Superior temporal gyrus (tissue), 1 donor: ENCODE measurements around the gene BTBD7.

Experiments
- DNase-seq: peaks from one replicate; pipeline ENCODE4 v3.0.0-alpha.2; 2016; ENCODE audit errors: extremely low spot score

BTBD7 gene

DNA sequence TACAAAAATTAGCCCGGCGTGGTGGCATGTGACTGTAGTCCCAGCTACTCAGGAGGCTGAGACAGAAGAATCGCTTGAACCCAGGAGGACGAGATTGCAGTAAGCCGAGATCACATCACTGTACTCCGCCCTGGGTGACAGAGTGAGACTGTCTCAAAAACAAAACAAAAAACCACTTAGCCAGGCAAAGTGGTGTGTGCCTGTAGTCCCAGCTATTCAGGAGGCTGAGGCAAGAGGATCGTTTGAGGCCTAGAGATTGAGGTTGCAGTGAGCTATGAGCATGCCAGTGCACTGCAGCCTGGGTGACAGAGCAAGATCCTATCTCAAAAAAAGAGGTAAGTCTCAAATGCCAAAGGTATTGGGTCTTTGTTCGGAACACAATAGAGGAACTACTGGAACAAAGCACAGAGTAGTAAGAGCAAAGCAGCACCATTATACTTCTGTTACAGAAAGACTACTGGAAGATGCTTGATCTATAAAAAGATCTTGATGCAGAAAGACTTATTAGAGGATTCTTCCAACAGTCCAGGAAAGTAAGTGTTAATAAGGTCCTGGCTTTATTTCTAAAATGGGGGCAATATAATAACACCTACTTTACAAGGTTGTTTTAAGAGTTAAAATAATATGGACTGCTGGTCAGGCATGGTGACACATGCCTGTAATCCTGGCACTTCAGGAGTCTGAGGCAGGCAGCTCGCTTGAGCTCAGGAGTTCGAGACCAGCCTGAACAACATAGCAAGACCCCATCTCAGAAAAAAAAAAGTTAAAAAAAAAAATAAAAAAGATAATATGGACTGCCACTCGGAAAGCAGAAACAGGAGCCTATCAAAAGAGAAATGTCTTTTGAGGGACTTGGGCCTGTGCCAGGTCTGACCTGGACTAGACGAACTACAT is 29.9 kb downstream of the BTBD7 start:
- no peak for DNase-seq

DNA sequence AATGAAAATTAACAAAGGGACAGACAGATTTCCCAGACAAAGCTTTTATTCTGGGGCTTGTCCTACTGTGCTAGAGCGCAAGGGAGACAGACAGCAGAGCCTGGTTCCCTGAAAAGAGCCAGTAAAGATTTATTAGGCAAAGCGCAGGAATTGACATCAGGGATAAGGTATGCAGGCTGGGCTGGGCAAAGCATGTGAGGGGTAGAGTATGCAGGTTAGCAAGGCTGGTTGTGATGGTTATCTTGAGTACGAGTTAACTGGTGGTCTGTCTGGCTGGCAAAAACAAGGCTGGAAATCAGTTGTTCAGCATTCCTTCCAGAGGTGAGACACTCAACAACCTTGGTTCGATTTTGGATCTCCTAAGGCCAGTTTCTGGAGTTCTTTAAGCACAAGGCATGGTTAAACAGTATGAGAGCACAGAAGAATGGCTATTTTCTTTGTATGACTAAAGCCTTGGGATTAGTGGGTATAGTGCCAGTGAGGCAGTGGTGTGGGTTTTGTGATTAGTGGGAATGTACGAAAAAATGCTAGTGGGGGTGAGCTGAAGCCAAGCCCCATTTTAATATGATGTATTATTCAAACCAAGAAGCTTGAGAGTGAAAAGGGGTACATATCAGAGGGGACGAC is 30.9 kb downstream of the BTBD7 start:
- DNase-seq, result no peak

DNA sequence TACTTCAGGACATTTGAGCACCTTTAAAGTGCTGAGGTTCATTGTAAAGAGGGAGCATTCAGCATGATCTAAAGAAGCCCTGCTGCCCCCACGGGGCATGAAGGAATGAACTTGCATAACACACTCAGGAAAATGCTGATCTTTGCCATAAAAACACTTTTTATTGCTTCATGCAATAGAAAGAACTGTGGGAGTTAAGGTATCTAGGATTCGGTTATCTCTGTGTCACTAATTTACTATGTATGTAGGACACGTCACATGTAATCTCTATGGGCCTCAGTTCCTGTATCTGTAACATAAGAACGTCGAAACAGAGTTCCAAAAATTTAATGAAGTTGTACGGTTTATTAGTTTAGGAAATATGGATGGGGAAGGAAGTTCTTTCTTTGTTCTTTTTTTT is 33.0 kb downstream of the BTBD7 start:
- no peak for DNase-seq

DNA sequence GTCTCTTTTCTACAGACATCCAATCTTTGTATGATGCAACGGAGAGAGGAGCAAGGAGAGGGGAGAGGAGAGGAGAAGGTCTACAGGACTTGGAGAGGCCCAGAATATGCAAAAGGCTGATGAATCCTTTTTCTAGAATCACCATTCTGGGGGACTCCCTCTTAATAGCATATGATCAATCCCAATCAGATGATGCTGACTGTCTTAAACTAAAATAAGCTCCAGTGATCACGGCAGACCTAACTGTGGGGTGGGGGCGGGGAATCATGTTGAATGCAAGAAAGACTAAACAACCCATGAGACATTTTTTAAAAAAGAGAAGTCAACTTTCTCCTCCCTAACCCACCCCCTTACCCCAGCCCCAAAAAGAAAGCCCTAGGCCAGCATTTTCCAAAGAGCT is 33.4 kb downstream of the BTBD7 start:
- no peak for DNase-seq

DNA sequence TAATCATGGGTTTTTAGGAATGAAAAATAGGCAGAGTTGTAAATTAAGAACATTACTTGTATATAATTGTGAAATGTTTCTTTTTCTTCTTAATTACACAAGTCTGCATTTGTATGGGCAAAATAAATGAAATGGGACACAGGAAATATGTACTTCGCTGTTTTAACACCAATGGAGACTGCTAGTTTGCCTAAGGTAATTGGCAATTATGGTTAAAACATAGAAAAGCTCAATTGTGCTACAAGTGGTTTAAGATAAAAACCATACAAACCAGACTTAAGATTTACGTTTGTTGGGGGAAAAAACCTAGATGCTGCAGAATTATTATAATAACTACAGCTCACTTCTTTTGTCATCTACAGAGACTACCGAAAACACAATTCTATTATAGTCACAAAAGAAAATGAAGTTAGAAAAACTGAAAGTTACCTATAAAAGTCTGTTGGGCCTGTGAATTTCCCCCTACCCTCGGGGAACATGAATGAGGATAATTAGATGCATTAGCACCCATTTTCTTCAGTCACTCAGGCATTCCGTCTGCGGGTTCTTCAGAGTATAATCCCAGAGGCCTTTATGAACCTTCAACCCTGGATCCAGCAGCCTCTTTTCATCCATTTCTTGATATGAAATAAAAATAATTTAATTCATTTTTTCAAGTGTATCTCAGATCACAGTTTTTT is 37.2 kb downstream of the BTBD7 start:
- no peak for DNase-seq

DNA sequence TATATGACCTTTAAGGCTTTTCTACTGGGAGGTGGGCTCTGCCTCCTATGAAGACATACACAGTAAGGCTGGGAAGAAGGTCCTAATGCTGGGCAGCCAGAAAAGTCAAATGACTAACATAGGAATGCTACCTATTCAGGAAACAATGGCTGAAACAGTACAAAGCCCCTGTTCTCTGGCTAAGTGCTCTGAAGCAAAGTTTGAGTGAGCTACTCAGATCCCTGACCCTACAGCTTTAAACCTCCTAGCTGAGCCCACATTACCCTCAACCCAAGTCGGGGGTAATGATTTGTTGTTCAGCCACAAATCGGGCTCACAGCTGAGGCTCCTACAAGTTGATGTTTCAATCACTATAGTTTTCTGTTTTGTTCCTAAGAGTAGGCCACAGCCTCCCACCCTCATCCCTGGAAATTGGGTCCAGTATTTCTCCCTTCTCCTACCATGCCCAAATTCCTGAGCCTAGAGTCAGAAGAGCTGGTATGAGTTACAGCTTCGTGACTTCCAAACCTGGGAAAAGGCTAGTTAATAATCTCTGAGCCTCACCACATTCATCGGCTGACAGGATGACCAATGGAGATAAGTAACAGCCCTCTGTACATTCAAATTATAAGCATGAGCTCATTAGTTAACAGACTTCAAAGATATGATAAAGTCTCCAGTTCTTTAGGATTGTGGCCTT is 46.5 kb downstream of the BTBD7 start:
- DNase-seq, result no peak

DNA sequence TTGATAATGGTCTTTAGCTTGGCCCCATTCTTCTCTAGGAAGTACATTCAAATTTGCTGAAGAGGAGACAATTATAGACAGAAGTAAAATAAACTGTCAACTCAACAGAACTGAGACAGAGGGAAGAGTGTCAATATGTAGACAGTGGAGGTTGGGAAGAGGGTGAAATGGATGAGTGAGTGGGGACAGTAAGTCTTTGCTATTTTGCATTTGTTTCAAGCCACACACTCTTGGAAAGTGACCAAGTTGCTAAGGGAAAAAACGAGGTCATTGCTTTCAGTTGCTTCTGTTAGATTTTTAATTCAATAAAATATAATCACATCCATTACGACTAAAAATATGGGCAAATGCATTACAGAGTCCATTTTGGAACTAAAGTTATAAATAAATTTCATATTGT is 47.8 kb downstream of the BTBD7 start:
- no peak for DNase-seq

DNA sequence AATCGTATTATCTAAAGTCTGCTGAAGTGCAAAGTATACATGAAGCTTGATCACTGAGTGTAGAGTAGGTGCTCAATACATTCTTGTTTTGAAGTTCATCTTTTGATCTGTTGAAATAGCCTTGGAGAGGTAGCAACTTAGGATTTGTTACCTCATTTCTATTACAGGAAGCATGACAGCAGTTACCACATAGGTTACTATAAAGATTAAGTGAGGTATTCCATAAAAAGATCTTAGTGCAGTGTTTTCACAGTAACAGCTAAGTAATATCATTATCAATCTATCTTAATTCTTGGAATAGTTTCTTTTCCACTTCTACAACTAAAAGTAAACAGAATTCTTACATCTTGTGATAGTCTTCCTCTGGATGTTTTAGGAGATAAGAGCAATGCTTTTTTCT is 50.9 kb downstream of the BTBD7 start:
- no peak for DNase-seq

DNA sequence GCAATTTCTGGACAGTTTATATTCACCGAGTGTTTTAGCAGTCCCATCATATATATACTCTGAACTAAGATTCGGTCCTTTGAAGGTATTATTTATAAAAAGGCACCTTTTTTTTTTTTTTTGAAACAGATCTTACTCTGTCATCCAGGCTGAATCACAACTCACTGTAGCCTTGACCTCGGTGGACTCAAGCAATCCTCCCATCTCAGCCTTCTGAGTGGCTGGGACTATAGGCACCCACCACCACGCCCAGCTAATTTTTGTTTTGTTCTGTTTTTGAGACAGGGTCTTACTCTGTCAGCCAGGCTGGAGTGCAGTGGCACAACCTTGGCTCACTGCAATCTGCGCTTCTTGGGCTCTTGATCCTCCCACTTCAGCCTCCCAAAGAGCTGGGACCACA is 52.1 kb downstream of the BTBD7 start:
- DNase-seq, result no peak

DNA sequence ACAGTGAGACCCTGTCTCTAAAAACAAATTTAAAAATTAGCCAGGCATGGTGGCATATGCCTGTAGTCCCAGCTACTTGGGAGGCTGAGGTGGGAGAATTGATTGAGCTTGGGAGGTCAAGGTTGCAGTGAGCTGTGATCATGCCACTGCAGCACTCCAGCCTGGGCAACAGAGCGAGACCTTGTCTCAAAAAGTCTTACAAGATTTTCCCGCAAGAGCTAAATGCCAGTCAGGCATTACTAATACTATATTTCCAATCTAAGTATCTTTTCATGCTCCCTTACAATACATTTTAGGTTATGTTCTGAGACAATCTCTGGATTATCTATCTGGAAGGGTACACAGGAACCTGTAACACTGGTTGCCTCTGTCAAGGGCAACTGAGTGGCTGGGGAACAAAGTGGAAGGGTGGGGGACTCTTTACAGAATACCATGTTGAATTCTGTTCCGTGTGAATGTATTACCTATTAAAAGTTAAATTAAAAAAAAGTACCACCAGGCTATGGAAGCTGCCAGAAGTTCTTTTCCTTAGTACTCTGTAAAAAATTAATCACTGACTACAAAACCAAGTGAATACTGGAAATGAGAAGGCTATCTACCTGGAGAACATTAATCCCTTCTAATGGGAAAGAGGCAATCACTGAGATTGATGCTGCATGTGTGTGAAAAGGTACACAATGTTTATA is 56.7 kb downstream of the BTBD7 start:
- DNase-seq, result no peak

DNA sequence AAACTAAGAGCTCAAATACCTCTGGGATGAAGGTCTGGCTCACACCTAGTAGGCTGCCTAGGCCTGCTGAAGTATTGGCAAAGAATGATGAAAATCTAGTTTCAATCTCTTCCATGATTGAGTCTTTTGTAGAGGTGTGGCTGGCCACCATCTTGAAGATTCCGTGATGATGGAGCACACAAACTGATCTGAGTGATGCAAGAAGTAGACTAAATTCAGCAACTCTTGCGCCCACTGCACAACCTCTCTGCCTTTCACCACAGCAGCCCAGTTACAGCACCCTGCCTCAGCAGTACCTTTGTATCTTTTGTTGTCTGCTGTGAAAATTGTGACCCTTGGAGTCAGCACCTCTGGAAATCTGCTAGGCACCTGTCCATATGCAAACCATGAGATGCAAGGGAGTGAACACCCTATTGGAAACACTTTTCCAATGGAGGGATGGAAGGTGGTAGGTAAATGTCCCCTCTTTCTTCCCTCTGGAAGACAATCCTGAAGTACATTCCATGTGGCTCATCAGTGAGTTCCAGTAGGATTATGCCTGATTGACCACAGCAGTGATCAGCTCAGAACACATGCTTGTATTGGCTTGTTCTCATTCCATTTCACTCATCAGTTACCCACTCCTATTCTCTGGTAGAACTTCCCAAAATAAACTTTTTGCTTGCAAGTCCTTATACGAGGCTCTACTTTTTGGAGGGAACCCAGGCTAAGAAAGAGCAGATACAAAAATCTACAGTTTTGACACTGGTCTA is 58.6 kb downstream of the BTBD7 start:
- DNase-seq, result no peak

DNA sequence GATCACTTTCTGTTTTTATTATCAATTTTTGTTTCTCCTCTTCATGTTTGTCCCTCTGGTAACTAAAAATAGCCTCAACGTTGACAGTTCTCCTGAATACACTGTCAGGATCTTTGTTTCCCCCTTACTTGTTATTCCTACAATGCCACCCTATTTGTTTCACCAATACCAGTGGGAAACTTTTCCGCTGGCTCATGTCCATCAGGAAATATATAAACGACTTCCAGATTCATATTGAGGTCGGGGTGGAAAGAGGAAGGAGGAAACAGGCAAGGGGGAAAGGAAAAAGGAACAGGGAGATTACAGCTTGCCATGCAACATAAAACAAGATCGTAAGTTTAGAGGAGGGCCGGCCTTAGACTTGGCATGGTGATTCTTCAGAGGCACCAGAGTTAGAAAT is 61.7 kb downstream of the BTBD7 start:
- DNase-seq, result no peak

DNA sequence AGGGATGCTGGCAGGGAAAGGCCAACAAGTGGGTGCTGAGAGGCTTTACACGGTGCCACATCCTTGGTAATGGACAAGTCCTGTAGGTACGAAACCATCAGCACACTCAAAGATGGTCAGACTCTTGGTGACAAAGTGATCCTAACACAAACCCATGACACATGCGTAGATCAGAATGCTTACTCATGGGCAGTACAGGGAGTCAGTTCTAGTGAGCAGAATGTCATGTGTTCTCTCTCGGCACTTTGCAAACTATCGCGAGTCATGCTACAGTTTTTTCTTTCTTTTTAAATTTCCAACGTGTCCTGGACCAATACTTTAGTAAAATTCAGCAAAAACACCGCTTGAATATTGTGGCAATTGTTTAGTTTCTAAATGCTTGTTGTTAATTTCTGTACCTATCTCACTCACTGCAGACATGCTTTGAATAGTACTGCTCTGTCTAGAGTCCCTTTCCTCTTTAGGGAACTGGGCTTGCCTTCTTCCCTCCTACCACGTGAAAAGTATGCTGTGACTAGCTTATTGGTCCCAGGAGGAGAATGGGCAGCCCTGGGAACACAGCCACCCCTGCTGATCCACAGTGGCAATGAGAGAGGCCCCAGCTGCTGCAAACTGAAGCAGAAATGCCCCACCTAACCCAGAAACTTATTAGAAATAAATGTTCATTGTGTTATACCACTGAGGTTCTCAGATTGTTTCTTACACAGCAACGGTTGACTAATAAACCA is 63.3 kb downstream of the BTBD7 start:
- DNase-seq, result peak; percentile 83

DNA sequence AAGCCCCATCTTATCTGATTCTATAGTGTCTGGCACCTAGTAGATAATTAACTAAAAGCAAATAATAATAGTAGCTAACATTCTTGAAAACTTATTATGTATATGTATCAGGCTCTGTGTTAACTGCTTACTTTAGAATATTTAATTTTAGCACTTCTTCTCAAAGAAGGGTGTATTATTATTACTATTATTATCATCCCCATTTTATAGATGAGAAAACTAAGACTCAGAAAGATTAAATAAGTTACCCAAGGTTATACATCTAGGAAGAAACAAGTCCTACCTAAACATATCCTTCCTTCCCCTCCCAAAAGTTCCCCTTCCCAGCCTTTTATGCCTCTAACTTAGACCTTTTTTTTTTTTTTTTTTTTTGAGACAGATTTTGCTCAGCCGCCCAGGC is 64.4 kb downstream of the BTBD7 start:
- DNase-seq, result no peak

DNA sequence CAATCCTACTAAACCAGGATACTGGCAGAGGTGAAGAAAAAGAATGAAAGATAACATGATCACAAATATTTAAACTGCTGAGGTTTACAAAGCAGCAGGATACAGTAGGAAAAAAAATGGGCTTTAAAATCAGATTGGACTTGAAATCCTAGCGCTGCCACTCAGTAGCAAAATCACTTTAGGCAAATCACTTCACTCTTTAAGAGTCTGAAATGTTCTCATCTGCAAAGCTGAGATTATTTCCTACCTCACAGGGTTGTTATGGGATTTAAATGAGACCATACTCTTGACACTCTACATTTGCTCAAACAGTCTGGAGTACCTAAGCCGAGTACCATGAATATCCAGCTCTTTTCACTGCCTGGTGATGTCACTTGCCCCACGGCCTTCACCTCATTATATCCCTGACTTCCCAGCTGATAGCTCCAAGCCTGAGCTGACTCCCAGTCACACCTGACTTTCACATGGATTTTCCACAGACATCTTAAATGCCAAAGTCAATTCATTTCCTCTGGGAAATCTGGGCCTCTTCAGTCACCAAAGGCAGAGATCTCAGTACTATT is 65.6 kb downstream of the BTBD7 start:
- no peak for DNase-seq

DNA sequence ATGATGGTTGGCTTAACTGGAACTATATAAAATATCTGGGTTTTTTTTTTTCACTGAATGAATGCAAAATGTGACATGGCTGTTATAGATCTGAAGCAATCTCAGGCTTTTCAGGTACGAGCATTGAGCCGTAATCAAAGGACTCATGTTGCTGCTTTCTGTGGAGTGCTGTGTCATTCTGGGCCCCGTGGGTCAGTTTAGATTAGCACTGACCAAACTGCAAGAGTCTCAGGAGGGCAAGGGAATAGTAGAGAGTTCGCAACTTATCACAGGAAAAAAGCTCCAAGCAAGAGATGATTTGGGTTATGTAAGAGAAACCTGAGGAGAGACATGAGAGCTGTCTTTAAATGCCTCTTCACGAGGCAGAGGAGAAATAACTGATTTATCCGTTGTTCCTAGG is 66.7 kb downstream of the BTBD7 start:
- no peak for DNase-seq

DNA sequence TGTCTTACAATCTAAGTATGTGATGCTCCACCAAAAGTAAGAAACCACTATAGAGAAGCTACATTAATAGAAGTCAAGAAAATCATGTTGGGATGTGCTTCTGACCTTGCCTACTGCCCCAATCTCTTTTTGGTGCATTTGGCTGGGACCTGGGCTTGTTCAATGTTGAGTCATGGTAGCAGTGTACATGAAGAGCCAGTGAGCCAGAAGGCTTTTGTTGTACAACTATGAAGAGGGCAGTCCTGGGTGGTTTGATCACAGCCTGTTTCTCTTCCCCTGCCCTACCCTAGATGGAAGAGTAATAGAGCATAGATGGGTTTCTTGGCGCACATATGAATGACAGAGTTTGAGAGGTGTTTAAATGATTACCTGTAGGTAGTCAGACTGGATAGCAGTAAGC is 69.4 kb downstream of the BTBD7 start:
- no peak for DNase-seq

DNA sequence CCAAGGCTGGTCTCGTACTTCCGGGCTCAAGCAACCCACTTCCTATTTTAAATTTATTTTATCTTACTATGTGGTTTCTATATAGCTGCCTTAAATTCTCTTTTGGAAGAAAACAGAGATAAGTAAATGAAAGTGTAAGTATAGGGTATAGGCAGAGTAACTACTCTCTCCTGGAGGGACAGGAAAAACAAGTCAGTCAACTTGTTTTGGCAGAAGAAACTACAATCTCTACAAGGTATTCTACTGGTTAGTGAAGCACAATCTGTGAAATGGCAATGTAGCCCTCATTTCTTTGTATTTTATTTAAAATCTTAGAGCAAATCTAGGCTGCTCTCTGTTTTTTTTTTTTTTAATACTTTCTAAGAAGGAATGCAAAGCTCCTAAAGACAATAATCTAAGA is 70.4 kb downstream of the BTBD7 start:
- DNase-seq, result no peak

DNA sequence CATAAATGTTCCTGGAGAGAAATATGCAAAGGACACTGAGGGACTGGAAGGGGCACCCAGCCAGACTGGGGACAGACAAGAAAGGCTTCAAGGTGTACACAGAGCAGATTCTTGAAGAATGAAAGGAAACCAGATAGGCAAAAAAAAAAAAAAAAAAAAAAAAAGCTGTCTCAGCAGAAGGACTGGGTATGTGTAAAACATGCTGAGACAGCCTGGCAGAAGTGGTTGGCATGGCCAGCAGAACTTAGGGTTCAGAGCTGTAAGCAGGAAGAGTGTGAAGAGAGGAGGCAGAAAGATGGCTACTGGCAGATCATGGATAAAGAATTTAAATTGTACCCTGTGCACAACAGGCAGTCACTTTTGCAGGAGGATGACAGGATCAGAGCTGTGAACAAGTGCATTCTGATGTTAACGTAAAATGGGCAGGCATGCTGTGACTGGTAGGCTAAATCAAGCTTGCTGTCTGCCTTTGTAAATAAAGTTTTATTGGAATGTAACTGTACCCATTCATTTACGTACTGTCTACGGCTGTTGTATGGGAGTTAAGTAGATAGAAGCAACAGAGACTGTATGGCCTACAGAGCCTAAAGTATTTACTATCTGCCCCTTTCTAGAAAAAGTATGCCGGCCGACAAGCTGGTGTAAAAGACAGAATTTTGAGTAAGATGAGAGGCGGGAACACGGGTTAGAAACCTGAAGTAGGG is 83.6 kb downstream of the BTBD7 start:
- DNase-seq, result no peak
